ENCODE results near the gene ABCA8. TPM values are rescaled to one million over a fixed set of nuclear protein-coding genes. Genes with fewer than 3 reads are reported as not detected.

ABCA8 gene
- total RNA-seq, 1 donor from 2014 or later = 38.3 TPM

DNA sequence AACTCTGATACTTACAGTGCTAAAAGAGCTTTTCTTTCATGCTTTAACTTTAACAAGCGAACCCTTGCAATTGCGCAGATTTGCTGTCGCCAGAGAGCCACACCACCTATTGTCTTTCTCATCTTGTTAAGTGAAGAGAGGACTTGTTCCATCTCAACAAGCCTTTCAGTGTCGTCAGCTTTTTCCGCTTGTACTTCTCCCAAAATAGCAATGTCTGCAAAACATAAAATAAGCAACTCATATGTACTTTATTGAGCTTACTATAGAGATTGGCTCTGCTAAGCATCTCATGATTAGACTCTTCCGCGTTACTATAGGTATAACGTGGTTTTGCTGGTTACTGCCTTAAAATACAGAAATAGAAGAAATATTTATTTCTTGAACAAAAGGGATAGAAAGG lies 51.9 kb downstream of the ABCA8 start:
- H3K4me1 ChIP-seq = peaks cover 3% of the 10 kb centered on the region
- DNase-seq = no peak
- H3K27me3 ChIP-seq (ENCODE audit: low read depth) = no peaks in the 10 kb centered on the region
- intact Hi-C loops (cut with DNase I) = no loop called here
- TF ChIP-seq, protein P1, sequence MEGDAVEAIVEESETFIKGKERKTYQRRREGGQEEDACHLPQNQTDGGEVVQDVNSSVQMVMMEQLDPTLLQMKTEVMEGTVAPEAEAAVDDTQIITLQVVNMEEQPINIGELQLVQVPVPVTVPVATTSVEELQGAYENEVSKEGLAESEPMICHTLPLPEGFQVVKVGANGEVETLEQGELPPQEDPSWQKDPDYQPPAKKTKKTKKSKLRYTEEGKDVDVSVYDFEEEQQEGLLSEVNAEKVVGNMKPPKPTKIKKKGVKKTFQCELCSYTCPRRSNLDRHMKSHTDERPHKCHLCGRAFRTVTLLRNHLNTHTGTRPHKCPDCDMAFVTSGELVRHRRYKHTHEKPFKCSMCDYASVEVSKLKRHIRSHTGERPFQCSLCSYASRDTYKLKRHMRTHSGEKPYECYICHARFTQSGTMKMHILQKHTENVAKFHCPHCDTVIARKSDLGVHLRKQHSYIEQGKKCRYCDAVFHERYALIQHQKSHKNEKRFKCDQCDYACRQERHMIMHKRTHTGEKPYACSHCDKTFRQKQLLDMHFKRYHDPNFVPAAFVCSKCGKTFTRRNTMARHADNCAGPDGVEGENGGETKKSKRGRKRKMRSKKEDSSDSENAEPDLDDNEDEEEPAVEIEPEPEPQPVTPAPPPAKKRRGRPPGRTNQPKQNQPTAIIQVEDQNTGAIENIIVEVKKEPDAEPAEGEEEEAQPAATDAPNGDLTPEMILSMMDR (IDR thresholded peaks at IDR 0.05) = no peak
- no peaks in the 10 kb centered on the region for H3K9me3 ChIP-seq
- ATAC-seq = no peak
- peaks cover 14% of the 10 kb centered on the region for H3K36me3 ChIP-seq
- no peak overlapping the region for H3K4me3 ChIP-seq
- no peak overlapping the region for H3K27ac ChIP-seq

DNA sequence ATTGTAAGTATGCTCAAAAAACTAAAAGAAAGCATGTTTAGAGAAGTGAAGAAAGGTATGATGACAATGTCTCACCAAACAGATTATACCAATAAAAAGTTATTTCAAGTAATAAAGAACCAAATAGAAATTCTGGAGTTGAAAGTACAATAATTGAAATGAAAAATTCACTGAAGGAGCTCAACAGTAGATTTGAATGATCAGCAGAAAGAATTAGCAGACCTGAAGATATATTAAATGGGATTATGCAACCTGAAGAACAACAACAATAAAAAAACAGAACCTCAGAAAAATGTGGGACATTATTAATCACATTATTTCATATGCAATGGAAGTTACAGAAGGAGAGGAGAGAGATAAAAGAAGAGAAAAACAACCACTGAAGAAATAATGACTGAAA lies 57.6 kb downstream of the ABCA8 start:
- Histone ChIP-seq H3K27ac (no peak overlapping the region), H3K4me3 (no peak overlapping the region), H3K36me3 (peaks cover 6% of the 10 kb centered on the region), H3K9me3 (no peaks in the 10 kb centered on the region), H3K4me1 (no peaks in the 10 kb centered on the region), H3K27me3 (ENCODE audit: low read depth) (no peaks in the 10 kb centered on the region)
- TF ChIP-seq, protein P1 (IDR thresholded peaks at IDR 0.05) = no peak
- no peak for DNase-seq
- ATAC-seq = no peak
- intact Hi-C loops (cut with DNase I) = no loop called here

DNA sequence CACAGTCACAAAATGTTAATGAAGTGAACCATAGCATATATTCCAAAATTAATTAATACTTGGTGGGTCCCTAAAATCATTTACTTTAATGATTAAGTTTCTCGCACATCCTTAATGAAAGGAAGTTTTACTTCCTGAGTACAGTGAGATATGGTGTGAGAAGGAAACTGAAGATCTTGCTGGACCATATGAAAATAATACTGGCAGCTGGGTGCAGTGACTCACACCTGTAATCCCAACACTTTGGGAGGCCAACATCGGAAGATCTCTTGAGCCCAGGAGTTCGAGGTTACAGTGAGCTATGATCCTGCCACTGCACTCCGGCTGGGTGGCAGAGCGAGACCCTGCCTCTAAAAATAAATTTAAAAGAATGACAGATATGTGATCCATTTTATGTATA lies 62.5 kb downstream of the ABCA8 start:
- no peaks in the 10 kb centered on the region for H3K36me3 ChIP-seq
- DNase-seq = no peak
- ATAC-seq = no peak

DNA sequence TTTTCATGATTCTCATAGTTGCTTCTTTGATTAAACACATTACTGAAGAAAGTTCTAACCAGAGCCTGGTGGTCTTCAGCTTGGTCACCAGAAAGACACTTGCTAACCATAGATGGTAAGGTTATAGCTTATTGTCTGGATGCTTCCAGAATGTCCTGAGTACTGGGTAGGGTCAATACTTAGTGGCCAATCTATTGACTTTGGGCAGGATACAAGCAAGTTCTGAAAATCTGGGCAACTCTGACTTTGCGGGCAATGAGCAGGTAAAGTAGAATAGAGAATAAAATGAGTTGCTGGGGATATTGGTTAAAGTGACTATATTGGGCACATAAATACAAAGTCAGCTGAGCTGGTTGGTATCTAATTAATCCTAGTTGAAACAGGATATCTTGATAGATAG lies 63.0 kb downstream of the ABCA8 start:
- no peak overlapping the region for H3K27ac ChIP-seq
- no peaks in the 10 kb centered on the region for H3K27me3 ChIP-seq (ENCODE audit: low read depth)
- H3K4me1 ChIP-seq = no peaks in the 10 kb centered on the region
- intact Hi-C loops (cut with DNase I) = no loop called here
- no peak overlapping the region for H3K4me3 ChIP-seq
- no peak for DNase-seq
- no peak for ATAC-seq
- H3K36me3 ChIP-seq = no peaks in the 10 kb centered on the region
- TF ChIP-seq, protein P1 (IDR thresholded peaks at IDR 0.05) = no peak
- H3K9me3 ChIP-seq = no peaks in the 10 kb centered on the region

More for the DNA sequence above, 62.5 kb downstream of the ABCA8 start:
- TF ChIP-seq, protein P1 (IDR thresholded peaks at IDR 0.05) = no peak
- Histone ChIP-seq H3K9me3 (no peaks in the 10 kb centered on the region), H3K27me3 (ENCODE audit: low read depth) (no peaks in the 10 kb centered on the region), H3K4me3 (no peak overlapping the region), H3K27ac (no peak overlapping the region), H3K4me1 (no peaks in the 10 kb centered on the region)
- intact Hi-C loops (cut with DNase I) = no loop called here

DNA sequence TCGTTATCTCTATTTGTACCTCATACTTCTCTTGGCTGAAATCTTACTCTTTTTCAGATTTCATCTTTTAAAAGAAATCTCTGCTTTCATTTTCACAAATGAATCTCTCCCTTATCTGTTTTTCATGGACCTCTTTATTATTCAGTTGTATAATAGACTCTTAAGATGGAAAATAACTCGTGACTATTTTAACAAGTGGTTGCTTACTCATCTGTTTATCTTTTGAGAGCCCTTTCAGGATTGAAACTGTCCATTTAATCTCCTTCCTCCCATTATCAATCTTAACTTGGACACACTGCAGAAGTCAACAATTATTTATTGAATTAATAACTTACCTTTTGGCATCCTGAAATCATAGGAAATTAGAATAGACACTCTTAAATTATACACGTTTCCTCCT lies 68.8 kb downstream of the ABCA8 start:
- no peak for DNase-seq
- no peaks in the 10 kb centered on the region for H3K27me3 ChIP-seq (ENCODE audit: low read depth)
- no peak for ATAC-seq
- no peak overlapping the region for H3K27ac ChIP-seq
- H3K9me3 ChIP-seq = no peaks in the 10 kb centered on the region
- H3K36me3 ChIP-seq = no peaks in the 10 kb centered on the region
- TF ChIP-seq, protein P1 (IDR thresholded peaks at IDR 0.05) = no peak
- H3K4me3 ChIP-seq = no peak overlapping the region
- intact Hi-C loops (cut with DNase I) = no loop called here
- no peaks in the 10 kb centered on the region for H3K4me1 ChIP-seq

DNA sequence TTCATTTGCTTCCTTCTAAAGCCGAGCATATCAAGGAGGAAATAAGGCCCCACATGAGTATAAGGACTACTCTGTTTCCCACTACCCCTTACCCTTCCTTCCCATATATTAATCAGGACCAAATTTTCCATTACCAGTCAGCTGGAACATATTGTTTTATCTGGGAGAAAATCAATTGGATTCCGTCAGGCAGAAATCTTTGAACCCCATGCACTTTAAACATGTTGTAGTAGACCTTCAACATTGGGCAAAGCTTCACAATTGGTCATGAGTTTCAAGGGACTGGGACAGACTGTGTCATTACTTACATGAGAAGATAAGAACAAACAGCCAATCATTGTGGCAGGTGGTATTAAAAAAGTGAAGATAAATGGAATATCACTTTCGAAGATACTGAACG lies 70.3 kb downstream of the ABCA8 start:
- intact Hi-C loops (cut with DNase I) = no loop called here
- no peak for DNase-seq
- no peak for ATAC-seq
- Histone ChIP-seq H3K4me1 (no peaks in the 10 kb centered on the region), H3K36me3 (no peaks in the 10 kb centered on the region), H3K4me3 (no peak overlapping the region), H3K9me3 (peaks cover 7% of the 10 kb centered on the region), H3K27me3 (ENCODE audit: low read depth) (no peaks in the 10 kb centered on the region), H3K27ac (no peak overlapping the region)
- TF ChIP-seq, protein P1 (IDR thresholded peaks at IDR 0.05) = no peak

Measured in lower lobe of right lung (tissue), 2 donors.